ENCODE data around the gene NAALADL2. TPM values are rescaled to one million over a fixed set of nuclear protein-coding genes. Genes with fewer than 3 reads are reported as not detected.

Gene NAALADL2
- total and polyA plus RNA-seq, 2 donors (not counting 1 experiment from before 2014, with no cell fraction given) = not detected

DNA sequence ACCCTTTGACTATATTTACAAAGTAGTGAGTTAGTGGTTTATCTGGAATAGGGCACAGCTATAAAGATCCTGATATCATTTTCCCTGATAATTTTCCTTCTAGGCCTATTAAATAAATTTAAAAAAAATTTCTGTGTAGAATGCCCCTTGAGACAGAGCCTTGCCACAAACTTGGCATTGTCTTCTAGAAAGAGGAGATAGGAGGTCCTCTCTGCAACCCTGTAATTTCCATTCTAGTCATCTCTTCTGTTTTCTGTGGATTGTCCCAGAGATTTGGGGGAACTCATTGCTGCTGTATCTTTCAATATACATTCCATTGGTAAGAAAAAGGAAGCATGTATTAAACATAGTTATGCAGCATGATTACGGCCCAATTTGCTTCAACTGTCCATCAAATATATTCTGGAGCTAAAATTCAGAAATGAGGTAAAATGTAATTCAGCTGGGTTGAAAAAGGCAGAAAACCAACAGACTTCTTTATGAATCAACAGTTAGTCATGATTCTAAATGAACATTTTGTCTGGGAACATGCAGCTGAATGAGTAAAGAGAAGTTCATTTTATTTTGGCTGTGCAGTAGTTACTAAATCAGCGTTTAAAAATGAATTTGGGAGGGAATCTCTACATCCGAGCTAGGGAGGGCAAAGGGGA is 401.1 kb downstream of the NAALADL2 start:
- ATAC-seq (ENCODE audit: low read depth) (no peak), DNase-seq (no peak)
- H3K9me3 ChIP-seq (ENCODE audit: control extremely low read depth in 1 of 3, control insufficient read depth in 2 of 3, insufficient read depth in 1 of 3, low read length in 2 of 3) = peaks cover 0 to 4% (median 0%) of the 10 kb centered on the region in 3 donors
- Mint-ChIP-seq H3K4me3 (no peak overlapping the region), H3K4me1 (no peaks in the 10 kb centered on the region), H3K27ac (no peak overlapping the region), H3K9me3 (ENCODE audit: insufficient read depth) (peaks cover 3% of the 10 kb centered on the region), H3K27me3 (no peaks in the 10 kb centered on the region)
- H3K36me3 ChIP-seq (replicated peaks in 1 of 2; ENCODE audit: control extremely low read depth in 1 of 2, control insufficient read depth in 1 of 2, extremely low read depth in 1 of 2, insufficient read depth in 2 of 2, low read length in 1 of 2) = no peaks in the 10 kb centered on the region
- intact Hi-C loops (cut with micrococcal nuclease) = no loop called here
- H3K4me1 ChIP-seq (ENCODE audit: control insufficient read depth in 2 of 2, insufficient read depth in 2 of 2, low read length in 2 of 2) = no peaks in the 10 kb centered on the region
- H3K4me2 ChIP-seq (replicated peaks; ENCODE audit: low read depth, low read length, poor library complexity, severe bottlenecking) = no peak overlapping the region
- no peak overlapping the region for H2AFZ ChIP-seq (ENCODE audit: insufficient read depth, low read depth, low read length, poor library complexity, severe bottlenecking)
- ChIA-PET POLR2A (no interaction called here), CTCF (no interaction called here)
- no peak overlapping the region for H3K27ac ChIP-seq (ENCODE audit: low read length in 2 of 2)
- no peaks in the 10 kb centered on the region for H3K79me2 ChIP-seq (ENCODE audit: control insufficient read depth, insufficient read depth, low read length)
- no peak overlapping the region for H3K9ac ChIP-seq (ENCODE audit: low read length)
- H3K27me3 ChIP-seq (replicated peaks in 1 of 4; ENCODE audit: control extremely low read depth in 1 of 4, control insufficient read depth in 3 of 4, insufficient read depth in 4 of 4, low read length in 3 of 4) = no peaks in the 10 kb centered on the region
- TF ChIP-seq EZH2 (IDR thresholded peaks at IDR 0.05; ENCODE audit: borderline replicate concordance, insufficient read depth, low read depth, low read length, poor library complexity, severe bottlenecking) = no peak
- TF ChIP-seq, protein P1, sequence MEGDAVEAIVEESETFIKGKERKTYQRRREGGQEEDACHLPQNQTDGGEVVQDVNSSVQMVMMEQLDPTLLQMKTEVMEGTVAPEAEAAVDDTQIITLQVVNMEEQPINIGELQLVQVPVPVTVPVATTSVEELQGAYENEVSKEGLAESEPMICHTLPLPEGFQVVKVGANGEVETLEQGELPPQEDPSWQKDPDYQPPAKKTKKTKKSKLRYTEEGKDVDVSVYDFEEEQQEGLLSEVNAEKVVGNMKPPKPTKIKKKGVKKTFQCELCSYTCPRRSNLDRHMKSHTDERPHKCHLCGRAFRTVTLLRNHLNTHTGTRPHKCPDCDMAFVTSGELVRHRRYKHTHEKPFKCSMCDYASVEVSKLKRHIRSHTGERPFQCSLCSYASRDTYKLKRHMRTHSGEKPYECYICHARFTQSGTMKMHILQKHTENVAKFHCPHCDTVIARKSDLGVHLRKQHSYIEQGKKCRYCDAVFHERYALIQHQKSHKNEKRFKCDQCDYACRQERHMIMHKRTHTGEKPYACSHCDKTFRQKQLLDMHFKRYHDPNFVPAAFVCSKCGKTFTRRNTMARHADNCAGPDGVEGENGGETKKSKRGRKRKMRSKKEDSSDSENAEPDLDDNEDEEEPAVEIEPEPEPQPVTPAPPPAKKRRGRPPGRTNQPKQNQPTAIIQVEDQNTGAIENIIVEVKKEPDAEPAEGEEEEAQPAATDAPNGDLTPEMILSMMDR (IDR thresholded peaks at IDR 0.05) = no peak
- no peaks in the 10 kb centered on the region for H4K20me1 ChIP-seq (ENCODE audit: control insufficient read depth, insufficient read depth, low read length, poor library complexity, severe bottlenecking)
- WGBS (ENCODE audit: insufficient coverage) = no CpG with 5 or more reads among the region's 3 CpGs
- no peak overlapping the region for H3K4me3 ChIP-seq (ENCODE audit: control extremely low read depth in 1 of 5, extremely low read depth in 1 of 5, insufficient read depth in 1 of 5, low read depth in 2 of 5, low read length in 4 of 5)

DNA sequence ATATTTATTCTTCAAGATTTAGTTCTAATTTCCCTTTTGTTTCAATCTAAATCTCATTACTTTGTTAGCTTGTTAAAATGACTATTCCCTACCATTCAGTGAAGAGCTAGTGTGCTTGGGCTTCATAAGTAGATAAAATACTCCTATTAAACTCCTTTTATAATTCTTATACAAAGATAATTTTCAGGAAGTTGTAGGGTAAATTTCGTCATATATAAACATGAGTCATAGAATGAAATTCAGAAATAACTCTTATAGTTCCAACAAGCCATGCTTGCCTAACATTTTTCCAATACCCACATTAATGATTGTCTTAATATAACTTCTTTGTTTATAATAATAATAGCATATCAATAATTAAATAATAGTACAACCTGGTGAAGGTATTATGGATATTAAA is 407.3 kb downstream of the NAALADL2 start:
- no peaks in the 10 kb centered on the region for H3K27me3 ChIP-seq (replicated peaks in 1 of 4; ENCODE audit: control extremely low read depth in 1 of 4, control insufficient read depth in 3 of 4, insufficient read depth in 4 of 4, low read length in 3 of 4)
- H3K4me1 ChIP-seq (ENCODE audit: control insufficient read depth in 2 of 2, insufficient read depth in 2 of 2, low read length in 2 of 2) = no peaks in the 10 kb centered on the region
- DNase-seq = no peak
- H3K27ac Mint-ChIP-seq = no peak overlapping the region
- POLR2A ChIA-PET = no interaction called here
- H3K79me2 ChIP-seq (ENCODE audit: control insufficient read depth, insufficient read depth, low read length) = no peaks in the 10 kb centered on the region
- no CpG with 5 or more reads among the region's 1 CpG for WGBS (ENCODE audit: insufficient coverage)
- no peak overlapping the region for H2AFZ ChIP-seq (ENCODE audit: insufficient read depth, low read depth, low read length, poor library complexity, severe bottlenecking)
- H3K9me3 Mint-ChIP-seq (ENCODE audit: insufficient read depth) = no peaks in the 10 kb centered on the region
- H3K9me3 ChIP-seq (ENCODE audit: control extremely low read depth in 1 of 3, control insufficient read depth in 2 of 3, insufficient read depth in 1 of 3, low read length in 2 of 3) = no peaks in the 10 kb centered on the region
- CTCF ChIA-PET = no interaction called here
- no peaks in the 10 kb centered on the region for H3K4me1 Mint-ChIP-seq
- TF ChIP-seq, protein P1 (IDR thresholded peaks at IDR 0.05) = no peak
- no peak for TF ChIP-seq EZH2 (IDR thresholded peaks at IDR 0.05; ENCODE audit: borderline replicate concordance, insufficient read depth, low read depth, low read length, poor library complexity, severe bottlenecking)
- no peaks in the 10 kb centered on the region for H3K36me3 ChIP-seq (replicated peaks in 1 of 2; ENCODE audit: control extremely low read depth in 1 of 2, control insufficient read depth in 1 of 2, extremely low read depth in 1 of 2, insufficient read depth in 2 of 2, low read length in 1 of 2)
- no peak overlapping the region for H3K9ac ChIP-seq (ENCODE audit: low read length)
- no peak overlapping the region for H3K27ac ChIP-seq (ENCODE audit: low read length in 2 of 2)
- no peak overlapping the region for H3K4me3 ChIP-seq (ENCODE audit: control extremely low read depth in 1 of 5, extremely low read depth in 1 of 5, insufficient read depth in 1 of 5, low read depth in 2 of 5, low read length in 4 of 5)
- H3K4me3 Mint-ChIP-seq = no peak overlapping the region
- H4K20me1 ChIP-seq (ENCODE audit: control insufficient read depth, insufficient read depth, low read length, poor library complexity, severe bottlenecking) = no peaks in the 10 kb centered on the region
- no peak for ATAC-seq (ENCODE audit: low read depth)
- H3K4me2 ChIP-seq (replicated peaks; ENCODE audit: low read depth, low read length, poor library complexity, severe bottlenecking) = no peak overlapping the region
- intact Hi-C loops (cut with micrococcal nuclease) = no loop called here
- no peaks in the 10 kb centered on the region for H3K27me3 Mint-ChIP-seq

Measured in B cell (primary cell).